Mesothelial cell of epicardium (in vitro differentiated cells): ENCODE data around the gene SIX2. TPM values are rescaled to one million over a fixed set of nuclear protein-coding genes. Genes with fewer than 3 reads are reported as not detected.

Experiments
- DNase-seq, 2 experiments: peaks; one replicate each; pipeline ENCODE4 v3.0.0; 2021; ENCODE audit warnings: low spot score in 2 of 2; ENCODE audit not compliant: unreplicated experiment in 2 of 2
- H3K27ac Mint-ChIP-seq: 2 replicates; pipeline ENCODE4 v1.8.0; 2021; ENCODE audit warnings: mixed read lengths
- H3K27me3 Mint-ChIP-seq: 2 replicates; pipeline ENCODE4 v1.8.0; 2021; ENCODE audit warnings: low read depth, mixed read lengths
- H3K36me3 Mint-ChIP-seq: 2 replicates; pipeline ENCODE4 v1.8.0; 2021; ENCODE audit warnings: mixed read lengths
- H3K4me1 Mint-ChIP-seq: 2 replicates; pipeline ENCODE4 v1.8.0; 2021; ENCODE audit warnings: mixed read lengths
- H3K4me3 Mint-ChIP-seq: 2 replicates; pipeline ENCODE4 v1.8.0; 2021; ENCODE audit warnings: mild to moderate bottlenecking, moderate library complexity, mixed read lengths
- H3K9me3 Mint-ChIP-seq: 2 replicates; pipeline ENCODE4 v1.8.0; 2021; ENCODE audit warnings: mixed read lengths
- CTCF ChIP-seq: fragments of 200-600 bp; sonication (generic); IDR thresholded peaks from one replicate; pipeline ENCODE4 v1.5.0; 2021; ENCODE audit warnings: antibody characterized with exemption; ENCODE audit not compliant: unreplicated experiment
- total RNA-seq: library from RNA; stranded (reverse); gene quantifications from 3 replicates; pipeline ENCODE4 v1.2.1, GENCODE V29; 2021

Gene SIX2
- 0.11 TPM in 1 of 3 replicates, not detected in the others for total RNA-seq

- Mint-ChIP-seq H3K4me3 (peak within 1 kb of the TSS; percentile 64), H3K36me3 (no peaks in the 10 kb centered on the region), H3K27me3 (peaks cover 94% of the 10 kb centered on the region), H3K4me1 (peaks cover 22% of the 10 kb centered on the region), H3K9me3 (no peaks in the 10 kb centered on the region), H3K27ac (no peak within 1 kb of the TSS)
- TF ChIP-seq CTCF: no peak
- DNase-seq: peak; percentile 78 to 90
Measured at GRCh38 chr2:45009303-45009927, at the start of gene SIX2. TSS of gene SIX2 (minus strand) at chr2:45009452. CDS start at chr2:45009110, 342 bp downstream.

GRCh38 chr2:45055162-45055605 lies 45.9 kb upstream of the SIX2 start:
- Mint-ChIP-seq H3K36me3 (no peaks in the 10 kb centered on the region), H3K27ac (no peak overlapping the region), H3K27me3 (peaks cover 36% of the 10 kb centered on the region), H3K4me1 (no peaks in the 10 kb centered on the region), H3K9me3 (no peaks in the 10 kb centered on the region), H3K4me3 (no peak overlapping the region)
- TF ChIP-seq CTCF: no peak
- DNase-seq: no peak

GRCh38 chr2:45053966-45054365 lies 44.7 kb upstream of the SIX2 start:
- DNase-seq: no peak
- Mint-ChIP-seq H3K27me3 (peaks cover 39% of the 10 kb centered on the region), H3K4me1 (no peaks in the 10 kb centered on the region), H3K4me3 (no peak overlapping the region), H3K36me3 (no peaks in the 10 kb centered on the region), H3K27ac (no peak overlapping the region), H3K9me3 (no peaks in the 10 kb centered on the region)
- TF ChIP-seq CTCF: no peak

GRCh38 chr2:45052388-45052928 lies 43.2 kb upstream of the SIX2 start:
- no peak for DNase-seq
- H3K27me3 Mint-ChIP-seq: peaks cover 38% of the 10 kb centered on the region
- H3K4me1 Mint-ChIP-seq: no peaks in the 10 kb centered on the region
- no peak for TF ChIP-seq CTCF
- H3K27ac Mint-ChIP-seq: no peak overlapping the region
- H3K9me3 Mint-ChIP-seq: no peaks in the 10 kb centered on the region
- H3K4me3 Mint-ChIP-seq: no peak overlapping the region
- no peaks in the 10 kb centered on the region for H3K36me3 Mint-ChIP-seq

- Mint-ChIP-seq H3K4me3 (no peak overlapping the region), H3K9me3 (no peaks in the 10 kb centered on the region), H3K4me1 (no peaks in the 10 kb centered on the region), H3K27me3 (peaks cover 40% of the 10 kb centered on the region), H3K27ac (no peak overlapping the region), H3K36me3 (no peaks in the 10 kb centered on the region)
- DNase-seq: no peak
- TF ChIP-seq CTCF: no peak
Measured at GRCh38 chr2:45049569-45050336, 40.5 kb upstream of the SIX2 start.
